Measurements from ENCODE around the gene HIGD1C. TPM values are rescaled to one million over a fixed set of nuclear protein-coding genes. Genes with fewer than 3 reads are reported as not detected.
"Not testable (repeated sequence)": the region's sequence is repeated elsewhere in the genome, so short reads cannot be mapped to it uniquely, and the experiment has no call there.

Gene HIGD1C
- total RNA-seq: not detected

DNA sequence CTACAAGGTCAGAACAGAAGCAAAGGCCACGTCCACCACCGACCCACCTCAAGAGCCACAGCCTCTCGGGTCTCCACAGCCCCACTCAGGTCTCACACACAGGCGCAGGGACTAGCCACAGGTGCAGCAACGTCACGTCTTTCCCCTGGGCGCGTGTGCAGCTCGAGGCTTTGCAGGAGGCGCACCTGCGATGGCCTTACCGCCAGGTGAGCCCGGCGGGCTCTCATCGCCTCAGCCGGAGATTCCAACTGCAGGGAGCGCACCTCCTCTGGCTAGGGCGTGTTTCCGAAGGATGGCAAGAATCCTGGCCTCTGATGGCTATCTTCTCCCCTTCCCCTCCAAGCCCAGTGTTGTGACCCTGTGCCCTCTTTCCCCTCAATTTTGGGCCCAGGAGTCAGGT, at the start of gene HIGD1C:
HIGD1C (plus strand) TSS at position 35 of the 400 bp plus-strand sequence. CDS start 1,455 bp downstream, outside the sequence.
- ATAC-seq (no peak), DNase-seq (no peak)
- Mint-ChIP-seq H3K4me1 (ENCODE audit: low read depth) (no peaks in the 10 kb centered on the region), H3K9me3 (no peaks in the 10 kb centered on the region), H3K36me3 (ENCODE audit: insufficient read depth) (no peaks in the 10 kb centered on the region), H3K4me3 (no peak within 1 kb of the TSS), H3K27me3 (ENCODE audit: low read depth) (no peaks in the 10 kb centered on the region)

DNA sequence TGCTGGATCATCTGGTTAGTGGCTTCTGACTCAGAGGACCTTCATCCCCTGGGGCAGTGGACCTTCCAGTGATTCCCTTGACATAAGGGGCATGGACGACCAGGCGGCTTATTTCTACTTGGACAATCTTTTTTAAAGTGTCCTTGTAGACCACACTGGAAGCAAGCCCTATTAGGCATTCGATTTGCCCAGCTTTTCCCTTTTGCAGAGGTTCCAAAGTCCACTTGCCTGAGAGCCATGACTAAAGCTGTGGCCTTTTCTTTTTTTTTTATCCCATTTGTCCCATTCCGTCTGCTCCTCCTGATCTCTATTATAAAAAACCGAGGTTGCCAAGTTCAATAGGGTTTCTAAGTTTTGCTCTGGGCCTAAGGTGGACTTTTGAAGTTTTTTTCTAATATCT, 43.9 kb upstream of the HIGD1C start:
- H3K27me3 Mint-ChIP-seq (ENCODE audit: low read depth); DNase-seq; H3K36me3 Mint-ChIP-seq (ENCODE audit: insufficient read depth); ATAC-seq; H3K4me3 Mint-ChIP-seq; H3K4me1 Mint-ChIP-seq (ENCODE audit: low read depth): not testable (repeated sequence)
- peaks cover 19% of the 10 kb centered on the region for H3K9me3 Mint-ChIP-seq

DNA sequence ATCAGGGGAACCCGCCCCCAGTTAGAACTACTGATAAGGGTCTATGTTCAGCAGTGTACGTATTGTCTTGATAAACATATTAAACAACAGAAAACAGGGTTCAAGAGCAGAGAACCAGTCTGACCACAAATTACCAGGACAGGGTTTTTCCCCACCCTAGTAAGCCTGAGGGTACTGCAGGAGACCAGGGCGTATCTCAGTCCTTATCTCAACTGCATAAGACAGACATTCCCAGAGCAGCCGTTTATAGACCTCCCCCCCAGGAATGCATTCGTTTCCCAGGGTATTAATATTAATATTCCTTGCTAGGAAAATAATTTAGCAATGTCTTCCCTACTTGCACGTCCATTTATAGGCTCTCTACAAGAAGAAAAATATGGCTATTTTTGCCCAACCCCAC, 40.0 kb upstream of the HIGD1C start:
- DNase-seq; H3K4me3 Mint-ChIP-seq; ATAC-seq; H3K36me3 Mint-ChIP-seq (ENCODE audit: insufficient read depth); H3K4me1 Mint-ChIP-seq (ENCODE audit: low read depth); H3K27me3 Mint-ChIP-seq (ENCODE audit: low read depth): not testable (repeated sequence)
- H3K9me3 Mint-ChIP-seq: peaks cover 34% of the 10 kb centered on the region

DNA sequence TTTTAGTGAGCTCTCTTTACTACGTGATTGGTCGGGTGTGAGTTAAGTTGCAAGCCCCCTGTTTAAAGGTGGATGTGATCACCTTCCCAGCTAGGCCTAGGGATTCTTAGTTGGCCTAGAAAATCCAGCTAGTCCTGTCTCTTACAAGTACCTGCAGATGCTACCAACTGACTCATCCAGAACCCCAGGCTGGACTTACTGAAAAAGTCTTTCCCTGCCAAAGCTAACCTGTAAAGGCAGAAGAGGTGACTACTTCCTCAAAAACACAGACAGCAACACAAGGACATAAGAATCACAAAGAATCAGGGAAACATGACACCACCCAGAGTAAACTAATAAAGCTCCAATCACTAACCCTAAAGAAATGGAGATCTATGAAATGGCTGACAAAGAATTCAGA, 39.1 kb upstream of the HIGD1C start:
- ATAC-seq (no peak), DNase-seq (no peak)
- no peaks in the 10 kb centered on the region for H3K4me1 Mint-ChIP-seq (ENCODE audit: low read depth)
- H3K4me3 Mint-ChIP-seq: no peak overlapping the region
- H3K36me3 Mint-ChIP-seq (ENCODE audit: insufficient read depth): peaks cover 3% of the 10 kb centered on the region
- peaks cover 34% of the 10 kb centered on the region for H3K9me3 Mint-ChIP-seq
- peaks cover 5% of the 10 kb centered on the region for H3K27me3 Mint-ChIP-seq (ENCODE audit: low read depth)

DNA sequence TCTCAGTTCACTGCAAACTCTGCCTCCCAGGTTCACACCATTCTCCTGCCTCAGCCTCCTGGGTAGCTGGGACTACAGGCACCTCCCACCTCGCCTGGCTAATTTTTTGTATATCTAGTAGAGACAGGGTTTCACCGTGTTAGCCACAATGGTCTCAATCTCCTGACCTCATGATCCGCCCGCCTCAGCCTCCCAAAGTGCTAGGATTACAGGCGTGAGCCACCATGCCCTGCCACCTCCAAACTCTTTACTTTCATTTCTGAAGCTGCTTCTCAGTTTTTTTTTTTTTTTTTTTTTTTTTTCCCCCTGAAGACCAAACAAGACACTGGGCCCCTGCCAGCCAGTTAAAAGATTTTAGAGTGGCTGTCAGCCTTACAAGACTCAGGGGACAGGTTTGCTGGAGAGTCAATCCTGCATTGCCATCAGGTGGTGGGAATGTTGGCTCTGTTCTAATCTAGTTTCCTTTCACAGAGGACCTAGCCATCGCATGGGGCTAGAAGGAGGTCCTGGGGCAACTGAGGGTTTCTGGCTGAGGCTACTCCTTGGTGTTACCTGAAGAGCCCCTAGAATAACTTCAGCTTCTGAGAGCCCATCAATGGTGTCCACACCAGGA, 37.4 kb upstream of the HIGD1C start:
- H3K9me3 Mint-ChIP-seq: peaks cover 34% of the 10 kb centered on the region
- DNase-seq (no peak), ATAC-seq (no peak)
- H3K4me3 Mint-ChIP-seq: no peak overlapping the region
- H3K27me3 Mint-ChIP-seq (ENCODE audit: low read depth): peaks cover 5% of the 10 kb centered on the region
- peaks cover 3% of the 10 kb centered on the region for H3K36me3 Mint-ChIP-seq (ENCODE audit: insufficient read depth)
- no peaks in the 10 kb centered on the region for H3K4me1 Mint-ChIP-seq (ENCODE audit: low read depth)

DNA sequence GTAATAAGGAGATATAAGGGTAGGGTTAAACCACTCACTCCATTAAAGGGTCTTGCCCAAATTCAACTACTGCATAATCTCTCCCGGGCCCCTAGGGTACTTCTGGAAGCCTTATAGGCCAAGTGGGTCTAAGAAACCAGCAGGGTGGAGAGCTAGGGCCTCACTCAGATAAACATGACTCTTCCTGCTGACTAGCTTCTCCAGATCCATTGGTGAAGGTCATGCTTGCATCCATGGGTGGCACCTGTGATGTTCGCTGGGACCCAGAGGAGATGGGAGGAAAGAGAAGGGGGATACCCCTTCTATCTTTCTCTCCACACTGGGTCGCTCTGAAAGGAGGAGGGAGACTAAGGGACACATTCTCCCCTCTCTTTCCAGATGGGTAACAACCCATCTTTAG, 36.1 kb upstream of the HIGD1C start:
- Mint-ChIP-seq H3K36me3 (ENCODE audit: insufficient read depth) (peaks cover 3% of the 10 kb centered on the region), H3K4me3 (no peak overlapping the region), H3K9me3 (peaks cover 30% of the 10 kb centered on the region), H3K27me3 (ENCODE audit: low read depth) (peaks cover 3% of the 10 kb centered on the region), H3K4me1 (ENCODE audit: low read depth) (no peaks in the 10 kb centered on the region)
- no peak for ATAC-seq
- no peak for DNase-seq

DNA sequence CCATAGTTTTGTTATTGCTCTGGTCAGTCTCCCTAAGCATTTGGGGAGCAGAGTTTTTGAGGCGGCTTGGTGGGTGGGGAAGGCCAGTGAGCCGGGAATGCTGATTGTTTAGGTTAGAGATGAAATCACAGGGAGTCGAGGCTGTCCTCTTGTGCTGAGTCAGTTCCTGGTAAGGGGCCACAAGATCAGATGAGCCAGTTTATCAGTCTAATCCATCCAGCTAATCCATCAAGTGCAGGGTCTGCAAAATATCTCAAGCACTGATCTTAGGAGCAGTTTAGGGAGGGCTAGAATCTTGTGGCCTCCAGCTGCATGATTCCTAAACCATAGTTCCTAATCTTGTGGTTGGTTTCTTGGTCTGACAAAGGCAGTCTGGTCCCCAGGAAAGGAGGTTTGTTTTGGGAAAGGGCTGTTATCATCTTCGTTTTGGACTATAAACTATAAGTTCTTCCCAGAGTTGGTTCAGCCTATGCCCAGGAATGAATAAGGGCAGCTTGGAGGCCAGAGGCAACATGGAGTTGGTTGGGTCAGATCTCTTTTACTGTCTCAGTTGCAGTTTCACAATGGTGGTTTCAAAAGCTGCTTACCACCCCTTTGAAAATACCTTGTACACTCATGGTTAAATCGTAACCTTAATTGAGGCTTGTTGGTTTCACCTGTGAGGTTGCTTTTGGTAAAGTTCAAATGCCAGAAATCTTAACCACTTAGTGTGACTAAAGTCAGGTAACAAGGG, 33.6 kb upstream of the HIGD1C start:
- no peak overlapping the region for H3K4me3 Mint-ChIP-seq
- H3K36me3 Mint-ChIP-seq (ENCODE audit: insufficient read depth): no peaks in the 10 kb centered on the region
- peaks cover 9% of the 10 kb centered on the region for H3K4me1 Mint-ChIP-seq (ENCODE audit: low read depth)
- DNase-seq (no peak), ATAC-seq (no peak)
- peaks cover 12% of the 10 kb centered on the region for H3K9me3 Mint-ChIP-seq
- peaks cover 3% of the 10 kb centered on the region for H3K27me3 Mint-ChIP-seq (ENCODE audit: low read depth)

DNA sequence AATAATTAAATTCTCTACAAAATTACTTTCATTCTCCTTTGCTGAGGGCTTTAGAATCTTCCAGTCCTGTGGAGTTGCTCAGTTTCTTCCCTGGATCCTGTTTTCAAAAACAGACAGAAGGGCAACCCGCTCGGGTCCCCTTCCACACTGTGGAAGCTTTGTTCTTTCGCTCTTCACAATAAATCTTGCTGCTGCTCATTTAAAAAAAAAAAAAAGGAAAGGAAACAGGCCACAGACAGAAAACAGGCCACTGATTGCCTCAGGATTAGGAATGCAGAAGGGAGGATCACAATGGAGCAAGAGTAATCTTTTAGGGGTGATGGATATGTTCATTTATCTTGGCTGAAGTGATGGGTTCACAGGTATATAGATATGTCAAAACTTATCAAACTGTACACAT, 29.5 kb upstream of the HIGD1C start:
- no peak for DNase-seq
- Mint-ChIP-seq H3K9me3 (no peaks in the 10 kb centered on the region), H3K4me1 (ENCODE audit: low read depth) (peaks cover 27% of the 10 kb centered on the region), H3K36me3 (ENCODE audit: insufficient read depth) (no peaks in the 10 kb centered on the region), H3K27me3 (ENCODE audit: low read depth) (no peaks in the 10 kb centered on the region), H3K4me3 (no peak overlapping the region)
- no peak for ATAC-seq

DNA sequence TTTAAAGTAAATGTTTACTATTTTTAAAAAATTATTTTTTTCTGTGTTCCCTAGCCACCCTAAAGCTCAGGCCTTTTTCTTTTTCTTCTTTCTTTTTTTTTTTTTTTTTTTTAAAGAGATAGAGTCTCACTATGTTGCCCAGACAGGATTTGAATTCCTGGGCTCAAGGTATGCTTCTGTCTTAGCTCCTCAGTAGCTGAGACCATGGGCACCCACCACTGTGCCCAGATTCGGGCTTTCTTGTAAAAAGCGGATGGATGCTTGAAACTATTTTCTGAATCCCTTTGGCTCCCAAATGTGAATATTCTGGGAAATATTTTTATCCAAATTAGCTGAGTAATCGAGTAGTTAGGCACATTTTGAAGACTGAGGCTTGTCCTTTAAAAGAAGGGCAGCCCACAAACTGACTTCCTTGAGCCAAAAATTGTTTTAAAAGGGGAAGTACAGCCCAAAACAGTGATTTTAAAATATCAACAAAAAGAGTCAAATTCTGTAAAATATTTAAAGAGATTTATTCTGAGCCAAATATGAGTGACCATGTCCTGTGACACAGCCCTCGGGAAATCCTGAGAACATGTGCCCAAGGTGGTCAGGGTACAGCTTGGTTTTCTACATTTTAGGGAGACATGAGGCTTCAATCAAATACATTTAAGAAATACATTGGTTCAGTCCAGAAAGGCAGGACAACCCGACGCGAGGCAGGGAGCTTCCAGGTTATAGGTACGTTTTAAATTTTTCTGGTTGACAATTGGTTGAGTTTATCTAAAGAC, 28.8 kb upstream of the HIGD1C start:
- Mint-ChIP-seq H3K9me3 (no peaks in the 10 kb centered on the region), H3K36me3 (ENCODE audit: insufficient read depth) (no peaks in the 10 kb centered on the region), H3K4me1 (ENCODE audit: low read depth) (peaks cover 27% of the 10 kb centered on the region), H3K4me3 (peak overlapping the region; percentile 49), H3K27me3 (ENCODE audit: low read depth) (no peaks in the 10 kb centered on the region)
- ATAC-seq (no peak), DNase-seq (no peak)

DNA sequence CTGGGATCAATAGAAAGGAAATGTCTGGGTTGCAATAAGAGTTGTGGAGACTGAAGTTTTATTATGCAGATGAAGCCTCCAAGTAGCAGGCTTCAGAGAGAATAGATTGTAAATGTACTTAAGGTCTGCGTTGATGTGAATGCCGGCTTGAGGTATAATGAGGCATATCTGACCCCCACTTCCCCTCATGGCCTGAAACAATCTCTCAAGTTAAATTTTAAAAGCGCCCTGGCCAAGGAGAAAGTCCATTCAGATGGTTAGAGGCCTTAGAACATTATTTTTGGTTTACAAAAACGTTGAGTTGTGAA, 28.3 kb upstream of the HIGD1C start:
- no peaks in the 10 kb centered on the region for H3K9me3 Mint-ChIP-seq
- H3K4me1 Mint-ChIP-seq (ENCODE audit: low read depth): peaks cover 27% of the 10 kb centered on the region
- ATAC-seq: no peak
- no peaks in the 10 kb centered on the region for H3K36me3 Mint-ChIP-seq (ENCODE audit: insufficient read depth)
- H3K4me3 Mint-ChIP-seq: peak overlapping the region; percentile 49
- no peak for DNase-seq
- no peaks in the 10 kb centered on the region for H3K27me3 Mint-ChIP-seq (ENCODE audit: low read depth)

DNA sequence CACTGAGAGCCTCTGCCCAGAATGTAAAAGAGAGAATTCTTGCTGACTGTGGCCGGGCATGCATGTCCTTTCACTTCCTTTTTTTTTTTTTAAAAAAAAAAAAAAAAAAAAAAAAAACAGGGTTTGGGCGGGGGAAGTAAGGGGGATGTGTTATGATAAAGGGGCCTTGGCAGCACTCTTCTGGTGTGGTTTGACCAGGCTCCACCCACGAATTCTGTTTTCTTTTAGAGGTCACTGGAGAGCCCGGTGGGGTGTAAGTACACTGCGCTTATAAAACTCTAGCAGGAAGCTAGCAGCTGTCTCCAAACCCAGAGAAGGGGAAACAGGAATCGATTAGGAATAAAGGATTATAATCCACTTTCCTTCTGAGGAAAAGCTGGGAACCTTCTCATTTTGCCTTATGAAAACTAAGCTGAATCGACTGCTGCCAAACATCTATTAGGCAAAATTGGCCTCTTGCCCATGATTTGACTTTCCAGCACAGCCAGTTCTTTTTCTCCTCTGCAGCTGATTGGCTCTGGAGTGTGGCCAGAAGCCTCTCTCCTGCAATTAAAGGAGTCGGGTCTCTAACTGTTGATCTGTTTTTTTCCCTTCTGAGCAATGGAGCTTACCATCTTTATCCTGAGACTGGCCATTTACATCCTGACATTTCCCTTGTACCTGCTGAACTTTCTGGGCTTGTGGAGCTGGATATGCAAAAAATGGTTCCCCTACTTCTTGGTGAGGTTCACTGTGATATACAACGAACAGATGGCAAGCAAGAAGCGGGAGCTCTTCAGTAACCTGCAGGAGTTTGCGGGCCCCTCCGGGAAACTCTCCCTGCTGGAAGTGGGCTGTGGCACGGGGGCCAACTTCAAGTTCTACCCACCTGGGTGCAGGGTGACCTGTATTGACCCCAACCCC, 27.7 kb upstream of the HIGD1C start:
- no peaks in the 10 kb centered on the region for H3K27me3 Mint-ChIP-seq (ENCODE audit: low read depth)
- H3K4me1 Mint-ChIP-seq (ENCODE audit: low read depth): peaks cover 27% of the 10 kb centered on the region

DNA sequence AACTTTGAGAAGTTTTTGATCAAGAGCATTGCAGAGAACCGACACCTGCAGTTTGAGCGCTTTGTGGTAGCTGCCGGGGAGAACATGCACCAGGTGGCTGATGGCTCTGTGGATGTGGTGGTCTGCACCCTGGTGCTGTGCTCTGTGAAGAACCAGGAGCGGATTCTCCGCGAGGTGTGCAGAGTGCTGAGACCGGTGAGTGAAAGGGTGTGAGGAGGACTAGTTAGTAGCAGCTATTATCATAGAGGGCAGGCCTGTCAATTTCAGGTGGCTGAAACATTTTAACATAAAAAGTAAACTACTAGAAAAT, 27.0 kb upstream of the HIGD1C start:
- Mint-ChIP-seq H3K9me3 (no peaks in the 10 kb centered on the region), H3K36me3 (ENCODE audit: insufficient read depth) (no peaks in the 10 kb centered on the region), H3K4me3 (peak overlapping the region; percentile 73), H3K27me3 (ENCODE audit: low read depth) (no peaks in the 10 kb centered on the region), H3K4me1 (ENCODE audit: low read depth) (peaks cover 27% of the 10 kb centered on the region)
- ATAC-seq (no peak), DNase-seq (no peak)

More for the DNA sequence above, 27.7 kb upstream of the HIGD1C start:
- DNase-seq: no peak
- Mint-ChIP-seq H3K9me3 (no peaks in the 10 kb centered on the region), H3K4me3 (peak overlapping the region; percentile 73), H3K36me3 (ENCODE audit: insufficient read depth) (no peaks in the 10 kb centered on the region)
- peak; percentile 60 to 74 for ATAC-seq

DNA sequence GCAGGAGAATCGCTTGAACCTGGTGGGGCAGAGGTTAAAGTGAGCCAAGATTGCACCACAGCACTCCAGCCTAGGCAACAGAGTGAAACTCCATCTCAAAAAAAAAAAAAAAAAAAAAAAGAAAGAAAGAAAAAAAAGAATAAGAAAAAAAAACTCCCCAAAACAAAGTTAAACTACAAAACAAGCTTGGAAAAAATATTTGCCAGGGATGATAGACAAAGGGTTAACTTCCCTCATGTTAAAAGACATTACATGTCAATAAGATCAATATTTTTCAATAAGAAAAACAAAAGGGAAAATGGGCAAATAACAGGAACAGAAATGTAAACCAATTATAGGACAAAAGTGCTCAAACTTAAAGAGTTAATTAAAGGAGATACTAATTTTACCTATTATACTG, 26.4 kb upstream of the HIGD1C start:
- ATAC-seq (no peak), DNase-seq (no peak)
- Mint-ChIP-seq H3K27me3 (ENCODE audit: low read depth) (no peaks in the 10 kb centered on the region), H3K4me1 (ENCODE audit: low read depth) (peaks cover 27% of the 10 kb centered on the region), H3K9me3 (no peaks in the 10 kb centered on the region), H3K36me3 (ENCODE audit: insufficient read depth) (no peaks in the 10 kb centered on the region), H3K4me3 (peak overlapping the region; percentile 40)

DNA sequence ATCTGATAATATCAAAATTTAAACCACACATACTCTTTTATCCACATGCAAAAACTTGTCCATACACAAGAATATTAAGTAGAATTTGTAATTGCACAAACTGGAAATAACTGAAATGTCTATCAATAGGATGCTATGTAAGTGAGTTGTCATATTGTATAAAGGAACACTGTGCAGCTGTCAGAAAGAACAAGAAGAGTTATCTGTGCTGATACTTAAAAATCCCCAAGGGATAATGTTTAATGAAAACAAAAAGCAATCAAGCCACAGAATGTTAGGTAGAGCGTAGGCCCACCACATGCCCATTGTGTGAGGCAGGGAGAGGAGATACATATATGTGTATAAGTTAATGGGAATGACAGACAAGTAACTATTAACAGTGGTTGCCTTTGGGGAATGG, 25.9 kb upstream of the HIGD1C start:
- no peak for ATAC-seq
- Mint-ChIP-seq H3K4me3 (peak overlapping the region; percentile 29), H3K36me3 (ENCODE audit: insufficient read depth) (no peaks in the 10 kb centered on the region), H3K4me1 (ENCODE audit: low read depth) (peaks cover 27% of the 10 kb centered on the region), H3K27me3 (ENCODE audit: low read depth) (no peaks in the 10 kb centered on the region), H3K9me3 (no peaks in the 10 kb centered on the region)
- DNase-seq: no peak
